Nephron (organoid): Measurements from ENCODE around the gene TYW5.

Source experiments
- H3K27ac Mint-ChIP-seq, 3 experiments: 2 replicates each; pipeline ENCODE4 v1.8.0; 2020; ENCODE audit warnings: mixed read lengths in 3 of 3, mild to moderate bottlenecking in 2 of 3, moderate library complexity in 1 of 3
- H3K27me3 Mint-ChIP-seq: 2 replicates; pipeline ENCODE4 v1.8.0; 2021; ENCODE audit warnings: low read depth, mild to moderate bottlenecking, moderate library complexity, mixed read lengths
- H3K36me3 Mint-ChIP-seq: 2 replicates; pipeline ENCODE4 v1.8.0; 2020; ENCODE audit warnings: low read depth, mixed read lengths
- H3K4me1 Mint-ChIP-seq: 2 replicates; pipeline ENCODE4 v1.8.0; 2020; ENCODE audit warnings: mixed read lengths
- H3K4me3 Mint-ChIP-seq, 3 experiments: 2 replicates each; pipeline ENCODE4 v1.8.0; 2020; ENCODE audit warnings: mild to moderate bottlenecking in 3 of 3, mixed read lengths in 3 of 3, moderate library complexity in 2 of 3
- H3K9me3 Mint-ChIP-seq: 2 replicates; pipeline ENCODE4 v1.8.0; 2020; ENCODE audit warnings: mixed read lengths
- CTCF ChIP-seq, 3 experiments: fragments of 200-600 bp; sonication (generic); IDR thresholded peaks; one replicate each; pipeline ENCODE4 v1.5.0; 2021; ENCODE audit warnings: antibody characterized with exemption in 3 of 3; ENCODE audit not compliant: unreplicated experiment in 3 of 3

Gene TYW5

GRCh38 chr2:199883474-199884212 lies 71.6 kb downstream of the TYW5 start:
- peaks cover 1% of the 10 kb centered on the region for H3K9me3 Mint-ChIP-seq
- no peak overlapping the region for H3K27ac Mint-ChIP-seq
- no peak for TF ChIP-seq CTCF (IDR thresholded peaks at IDR 0.05; ENCODE audit: unreplicated experiment in 3 of 3)
- H3K36me3 Mint-ChIP-seq = no peaks in the 10 kb centered on the region
- no peak overlapping the region for H3K4me3 Mint-ChIP-seq
- H3K27me3 Mint-ChIP-seq = peaks cover 4% of the 10 kb centered on the region
- H3K4me1 Mint-ChIP-seq = no peaks in the 10 kb centered on the region

GRCh38 chr2:199882667-199883066 lies 72.6 kb downstream of the TYW5 start:
- TF ChIP-seq CTCF (IDR thresholded peaks at IDR 0.05; ENCODE audit: unreplicated experiment in 3 of 3) = no peak
- H3K9me3 Mint-ChIP-seq = no peaks in the 10 kb centered on the region
- no peaks in the 10 kb centered on the region for H3K36me3 Mint-ChIP-seq
- no peak overlapping the region for H3K27ac Mint-ChIP-seq
- no peak overlapping the region for H3K4me3 Mint-ChIP-seq
- H3K27me3 Mint-ChIP-seq = peaks cover 6% of the 10 kb centered on the region
- H3K4me1 Mint-ChIP-seq = no peaks in the 10 kb centered on the region
